GM12865 (cell line): Measurements from ENCODE around the gene KDSR.

Source experiments
- DNase-seq: peaks from one replicate; pipeline ENCODE4 v3.0.0; 2010; ENCODE audit warnings: low read depth
- H3K4me3 ChIP-seq: 2 replicates; pipeline ENCODE4 v1.5.1; 2011; ENCODE audit warnings: mild to moderate bottlenecking, low read depth, low read length, control low read depth
- CTCF ChIP-seq: IDR thresholded peaks from 2 replicates; pipeline ENCODE4 v1.5.1; 2011; ENCODE audit warnings: low read length, control low read depth, low read depth, inconsistent platforms; ENCODE audit not compliant: insufficient read depth; ENCODE audit errors: missing control alignments

Gene KDSR

GRCh38 chr18:63306249-63306648, 60.8 kb downstream of the KDSR start:
- no peak overlapping the region for H3K4me3 ChIP-seq
- DNase-seq, result no peak
- no peak for TF ChIP-seq CTCF

- TF ChIP-seq CTCF, result no peak
- H3K4me3 ChIP-seq, result no peak overlapping the region
- no peak for DNase-seq
These were observed 63.5 kb downstream of the KDSR start for GRCh38 chr18:63303547-63303946.

GRCh38 chr18:63302636-63303405, 64.2 kb downstream of the KDSR start:
- no peak for DNase-seq
- no peak for TF ChIP-seq CTCF
- H3K4me3 ChIP-seq, result peak overlapping the region; percentile 2

GRCh38 chr18:63302220-63302619, 64.8 kb downstream of the KDSR start:
- DNase-seq, result no peak
- TF ChIP-seq CTCF, result no peak
- H3K4me3 ChIP-seq, result no peak overlapping the region

GRCh38 chr18:63301434-63301833, 65.6 kb downstream of the KDSR start:
- no peak for DNase-seq

GRCh38 chr18:63299837-63300745, 66.9 kb downstream of the KDSR start:
- DNase-seq, result peak; percentile 77
- H3K4me3 ChIP-seq, result no peak overlapping the region
- TF ChIP-seq CTCF, result no peak

More at GRCh38 chr18:63301434-63301833, 65.6 kb downstream of the KDSR start:
- TF ChIP-seq CTCF, result no peak
- no peak overlapping the region for H3K4me3 ChIP-seq
